K562 (cell line): ENCODE data around the gene AKAP6. TPM values are rescaled to one million over a fixed set of nuclear protein-coding genes. Genes with fewer than 3 reads are reported as not detected.
A peak's percentile ranks its signal among the peaks of the same experiment; 100 is the strongest.

Experiments used
- ATF4 ChIP-seq: fragments of 450-650 bp; formaldehyde crosslinking; IDR thresholded peaks from 2 replicates; pipeline ENCODE4 v1.4.0; 2022; ENCODE audit warnings: mild to moderate bottlenecking, moderate library complexity
- BRD4 ChIP-seq: fragments of 200-600 bp; sonication (generic); IDR thresholded peaks from 2 replicates; pipeline ENCODE4 v1.6.1; 2017; ENCODE audit warnings: inconsistent platforms
- DMBX1 ChIP-seq: fragments of 250-450 bp; sonication (Bioruptor Pico); IDR thresholded peaks from 2 replicates; pipeline ENCODE4 v1.8.0; 2022; ENCODE audit warnings: inconsistent platforms, mild to moderate bottlenecking, moderate library complexity, borderline replicate concordance
- ERF ChIP-seq: fragments of 450-650 bp; formaldehyde crosslinking; IDR thresholded peaks from 2 replicates; pipeline ENCODE4 v1.4.0; 2020; ENCODE audit warnings: mild to moderate bottlenecking, mixed read lengths
- MAFF ChIP-seq: IDR thresholded peaks from 2 replicates; pipeline ENCODE4 v1.6.1; 2012; ENCODE audit warnings: low read length, improper control_type of control experiment
- TCF15 ChIP-seq: fragments of 250-450 bp; sonication (Bioruptor Pico); IDR thresholded peaks from 2 replicates; pipeline ENCODE4 v1.8.0; 2022; ENCODE audit warnings: moderate library complexity, mild to moderate bottlenecking, inconsistent platforms
- ZNF175 ChIP-seq: fragments of 200-800 bp; sonication (Bioruptor generic); IDR thresholded peaks from 2 replicates; pipeline ENCODE4 v1.6.1; 2016; ENCODE audit warnings: low read depth, mild to moderate bottlenecking, missing genetic modification characterization, missing compliant biosample characterization
- polyA plus RNA-seq, 8 experiments: library from polyadenylated mRNA; depleted of rRNA in 4 of 8; stranded (reverse) in 5 of 8; unstranded in 3 of 8; fragments of >200 nt; fragmentation: Nextera tagmentation in 2 of 8; fragmentation: Illumina TruSeq in 1 of 8; extraction: Ambion mirVana in 2 of 8; extraction: Trizol in 1 of 8; gene quantifications; 2 replicates each; pipeline versions ENCODE4 v1.2.1 to v1.2.3, GENCODE V29; 2011 to 2014; ENCODE audit warnings: inconsistent platforms in 1 of 8, missing spikeins in 1 of 8
- total RNA-seq, 7 experiments: library from RNA; depleted of rRNA in 6 of 7; stranded (reverse); fragments of >200 nt in 6 of 7; fragmentation: Illumina TruSeq in 2 of 7; extraction: Trizol in 2 of 7; gene quantifications; 2 replicates each; pipeline versions ENCODE4 v1.2.1 to v1.2.3, GENCODE V29; 2011 to 2021; ENCODE audit warnings: low replicate concordance in 1 of 7
- TF ChIP-seq, protein P1 (sequence below): fragments of 250-450 bp; sonication (Bioruptor Pico); IDR thresholded peaks from 2 replicates; pipeline ENCODE4 v1.4.0; 2020
- TF ChIP-seq, protein P2 (sequence below): fragments of 200-800 bp; sonication (Bioruptor generic); IDR thresholded peaks from 2 replicates; pipeline ENCODE4 v1.6.1; 2016; ENCODE audit warnings: missing genetic modification characterization, missing compliant biosample characterization
- TF ChIP-seq, protein P3 (sequence below), 3 experiments: fragments of 200-800 bp in 1 of 3; sonication (Bioruptor generic) in 1 of 3; sonication (generic) in 1 of 3; formaldehyde crosslinking in 1 of 3; IDR thresholded peaks; 2 replicates each; pipeline versions ENCODE4 v1.6.1 to v1.8.0; 2016 to 2022; ENCODE audit warnings: mild to moderate bottlenecking in 2 of 3, missing compliant biosample characterization in 2 of 3, missing genetic modification characterization in 2 of 3, missing genetic modification reagents in 1 of 3

AKAP6 gene
- total and polyA plus RNA-seq, 9 of the 15 experiments (the other 6 are each of a cell fraction or from before 2014, with no cell fraction given) = 0.03 to 1.7 (median 0.48) TPM

DNA sequence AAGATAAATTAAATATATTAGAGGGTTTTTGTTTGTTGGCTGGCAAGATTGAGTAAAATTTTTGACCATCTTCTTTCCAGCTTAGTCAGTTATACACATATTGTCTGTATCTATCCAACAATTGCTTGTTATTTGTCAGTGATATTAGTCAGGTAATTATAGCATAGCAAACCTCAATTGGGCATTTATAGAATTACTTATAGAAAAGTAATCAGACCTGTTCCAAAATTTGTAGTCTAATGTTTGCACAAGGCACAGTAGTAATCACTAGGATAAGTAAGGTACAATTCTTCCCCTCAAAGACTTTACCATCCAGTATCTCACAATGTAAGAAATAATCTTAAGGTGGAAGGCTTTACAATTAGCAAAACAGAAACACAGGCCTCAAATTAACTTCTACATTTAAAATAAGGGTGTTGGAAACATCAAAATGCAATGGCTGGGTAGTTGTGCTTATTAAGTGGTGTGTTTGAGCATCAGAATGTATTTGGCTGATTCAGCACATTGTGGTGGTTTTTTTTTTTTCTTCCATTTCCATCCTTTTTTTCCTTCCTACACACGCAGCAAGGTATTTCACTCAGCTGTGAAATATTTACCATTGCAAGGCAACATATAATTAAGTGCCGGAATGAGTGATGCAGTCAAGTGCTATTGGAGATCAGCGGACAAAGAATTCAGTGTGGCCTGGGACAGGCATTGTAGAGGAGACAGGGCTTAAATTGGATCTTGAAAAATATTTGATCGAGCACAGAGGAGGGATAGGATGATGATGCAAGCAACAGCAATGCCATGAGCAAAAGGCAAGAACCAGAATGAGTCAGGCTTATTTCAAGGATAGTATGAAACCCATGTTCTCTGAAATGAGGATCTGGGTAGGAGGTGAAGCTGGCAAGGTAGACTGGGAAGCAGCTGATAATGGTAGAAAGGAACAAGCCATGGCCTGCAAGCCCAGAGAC, 178.2 kb downstream of the AKAP6 start (continued):
- TF ChIP-seq, protein P1, sequence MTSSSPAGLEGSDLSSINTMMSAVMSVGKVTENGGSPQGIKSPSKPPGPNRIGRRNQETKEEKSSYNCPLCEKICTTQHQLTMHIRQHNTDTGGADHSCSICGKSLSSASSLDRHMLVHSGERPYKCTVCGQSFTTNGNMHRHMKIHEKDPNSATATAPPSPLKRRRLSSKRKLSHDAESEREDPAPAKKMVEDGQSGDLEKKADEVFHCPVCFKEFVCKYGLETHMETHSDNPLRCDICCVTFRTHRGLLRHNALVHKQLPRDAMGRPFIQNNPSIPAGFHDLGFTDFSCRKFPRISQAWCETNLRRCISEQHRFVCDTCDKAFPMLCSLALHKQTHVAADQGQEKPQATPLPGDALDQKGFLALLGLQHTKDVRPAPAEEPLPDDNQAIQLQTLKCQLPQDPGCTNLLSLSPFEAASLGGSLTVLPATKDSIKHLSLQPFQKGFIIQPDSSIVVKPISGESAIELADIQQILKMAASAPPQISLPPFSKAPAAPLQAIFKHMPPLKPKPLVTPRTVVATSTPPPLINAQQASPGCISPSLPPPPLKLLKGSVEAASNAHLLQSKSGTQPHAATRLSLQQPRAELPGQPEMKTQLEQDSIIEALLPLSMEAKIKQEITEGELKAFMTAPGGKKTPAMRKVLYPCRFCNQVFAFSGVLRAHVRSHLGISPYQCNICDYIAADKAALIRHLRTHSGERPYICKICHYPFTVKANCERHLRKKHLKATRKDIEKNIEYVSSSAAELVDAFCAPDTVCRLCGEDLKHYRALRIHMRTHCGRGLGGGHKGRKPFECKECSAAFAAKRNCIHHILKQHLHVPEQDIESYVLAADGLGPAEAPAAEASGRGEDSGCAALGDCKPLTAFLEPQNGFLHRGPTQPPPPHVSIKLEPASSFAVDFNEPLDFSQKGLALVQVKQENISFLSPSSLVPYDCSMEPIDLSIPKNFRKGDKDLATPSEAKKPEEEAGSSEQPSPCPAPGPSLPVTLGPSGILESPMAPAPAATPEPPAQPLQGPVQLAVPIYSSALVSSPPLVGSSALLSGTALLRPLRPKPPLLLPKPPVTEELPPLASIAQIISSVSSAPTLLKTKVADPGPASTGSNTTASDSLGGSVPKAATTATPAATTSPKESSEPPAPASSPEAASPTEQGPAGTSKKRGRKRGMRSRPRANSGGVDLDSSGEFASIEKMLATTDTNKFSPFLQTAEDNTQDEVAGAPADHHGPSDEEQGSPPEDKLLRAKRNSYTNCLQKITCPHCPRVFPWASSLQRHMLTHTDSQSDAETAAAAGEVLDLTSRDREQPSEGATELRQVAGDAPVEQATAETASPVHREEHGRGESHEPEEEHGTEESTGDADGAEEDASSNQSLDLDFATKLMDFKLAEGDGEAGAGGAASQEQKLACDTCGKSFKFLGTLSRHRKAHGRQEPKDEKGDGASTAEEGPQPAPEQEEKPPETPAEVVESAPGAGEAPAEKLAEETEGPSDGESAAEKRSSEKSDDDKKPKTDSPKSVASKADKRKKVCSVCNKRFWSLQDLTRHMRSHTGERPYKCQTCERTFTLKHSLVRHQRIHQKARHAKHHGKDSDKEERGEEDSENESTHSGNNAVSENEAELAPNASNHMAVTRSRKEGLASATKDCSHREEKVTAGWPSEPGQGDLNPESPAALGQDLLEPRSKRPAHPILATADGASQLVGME = no peak
- TF ChIP-seq BRD4 (no peak), DMBX1 (no peak), MAFF (peak; percentile 77), ZNF175 (peak; percentile 76), ERF (CRISPR knock-in tag) (no peak), ATF4 (CRISPR knock-in tag) (peak; percentile 77), TCF15 (CRISPR knock-in tag) (no peak)
- TF ChIP-seq, protein P2, sequence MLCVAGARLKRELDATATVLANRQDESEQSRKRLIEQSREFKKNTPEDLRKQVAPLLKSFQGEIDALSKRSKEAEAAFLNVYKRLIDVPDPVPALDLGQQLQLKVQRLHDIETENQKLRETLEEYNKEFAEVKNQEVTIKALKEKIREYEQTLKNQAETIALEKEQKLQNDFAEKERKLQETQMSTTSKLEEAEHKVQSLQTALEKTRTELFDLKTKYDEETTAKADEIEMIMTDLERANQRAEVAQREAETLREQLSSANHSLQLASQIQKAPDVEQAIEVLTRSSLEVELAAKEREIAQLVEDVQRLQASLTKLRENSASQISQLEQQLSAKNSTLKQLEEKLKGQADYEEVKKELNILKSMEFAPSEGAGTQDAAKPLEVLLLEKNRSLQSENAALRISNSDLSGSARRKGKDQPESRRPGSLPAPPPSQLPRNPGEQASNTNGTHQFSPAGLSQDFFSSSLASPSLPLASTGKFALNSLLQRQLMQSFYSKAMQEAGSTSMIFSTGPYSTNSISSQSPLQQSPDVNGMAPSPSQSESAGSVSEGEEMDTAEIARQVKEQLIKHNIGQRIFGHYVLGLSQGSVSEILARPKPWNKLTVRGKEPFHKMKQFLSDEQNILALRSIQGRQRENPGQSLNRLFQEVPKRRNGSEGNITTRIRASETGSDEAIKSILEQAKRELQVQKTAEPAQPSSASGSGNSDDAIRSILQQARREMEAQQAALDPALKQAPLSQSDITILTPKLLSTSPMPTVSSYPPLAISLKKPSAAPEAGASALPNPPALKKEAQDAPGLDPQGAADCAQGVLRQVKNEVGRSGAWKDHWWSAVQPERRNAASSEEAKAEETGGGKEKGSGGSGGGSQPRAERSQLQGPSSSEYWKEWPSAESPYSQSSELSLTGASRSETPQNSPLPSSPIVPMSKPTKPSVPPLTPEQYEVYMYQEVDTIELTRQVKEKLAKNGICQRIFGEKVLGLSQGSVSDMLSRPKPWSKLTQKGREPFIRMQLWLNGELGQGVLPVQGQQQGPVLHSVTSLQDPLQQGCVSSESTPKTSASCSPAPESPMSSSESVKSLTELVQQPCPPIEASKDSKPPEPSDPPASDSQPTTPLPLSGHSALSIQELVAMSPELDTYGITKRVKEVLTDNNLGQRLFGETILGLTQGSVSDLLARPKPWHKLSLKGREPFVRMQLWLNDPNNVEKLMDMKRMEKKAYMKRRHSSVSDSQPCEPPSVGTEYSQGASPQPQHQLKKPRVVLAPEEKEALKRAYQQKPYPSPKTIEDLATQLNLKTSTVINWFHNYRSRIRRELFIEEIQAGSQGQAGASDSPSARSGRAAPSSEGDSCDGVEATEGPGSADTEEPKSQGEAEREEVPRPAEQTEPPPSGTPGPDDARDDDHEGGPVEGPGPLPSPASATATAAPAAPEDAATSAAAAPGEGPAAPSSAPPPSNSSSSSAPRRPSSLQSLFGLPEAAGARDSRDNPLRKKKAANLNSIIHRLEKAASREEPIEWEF = no peak
- TF ChIP-seq, protein P3, sequence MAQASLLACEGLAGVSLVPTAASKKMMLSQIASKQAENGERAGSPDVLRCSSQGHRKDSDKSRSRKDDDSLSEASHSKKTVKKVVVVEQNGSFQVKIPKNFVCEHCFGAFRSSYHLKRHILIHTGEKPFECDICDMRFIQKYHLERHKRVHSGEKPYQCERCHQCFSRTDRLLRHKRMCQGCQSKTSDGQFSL (CRISPR knock-in tag; IDR thresholded peaks at IDR 0.05) = no peak
- TF ChIP-seq, protein P3 (tag; IDR thresholded peaks at IDR 0.05) = no peak
